IMR-90 (cell line): ENCODE data around the gene B3GALT6. TPM values are rescaled to one million over a fixed set of nuclear protein-coding genes. Genes with fewer than 3 reads are reported as not detected.

ENCODE experiments used
- ATAC-seq: fragments of 200-7000 bp; cut with Tn5 transposase; 2 replicates; pipeline ENCODE4 v1.9.1; 2020; ENCODE audit warnings: low read depth, mild to moderate bottlenecking, moderate library complexity
- BruUV-seq: library from RNA; stranded (reverse); fragments of 400-500 nt; replicated peaks from 2 replicates; lab custom pipeline; 2021; lab: Mats Ljungman, UMichigan
- CTCF ChIA-PET: fragments of 300-600 bp; formaldehyde crosslinking; extraction: SDS; loops from one replicate; lab custom pipeline; 2021; ENCODE audit warnings: antibody characterized with exemption; lab: Yijun Ruan, JAX
- POLR2A ChIA-PET: fragments of 300-600 bp; sonication (Branson Sonifier 250); formaldehyde crosslinking; loops from one replicate; lab custom pipeline; 2022; ENCODE audit warnings: antibody characterized with exemption; ENCODE audit not compliant: unreplicated experiment; lab: Charles Lee
- DNase-seq: peaks from one replicate; pipeline ENCODE4 v3.0.0; 2013
- H2AFZ ChIP-seq: replicated peaks from 2 replicates; pipeline ENCODE3; 2013; ENCODE audit warnings: low read length, mild to moderate bottlenecking; ENCODE audit not compliant: poor library complexity
- H2AK5ac ChIP-seq: 2 replicates; pipeline ENCODE4 v1.6.1; 2013; ENCODE audit warnings: low read depth, low read length, inconsistent platforms
- H2AK9ac ChIP-seq: replicated peaks from 2 replicates; pipeline ENCODE3; 2013; ENCODE audit warnings: mild to moderate bottlenecking, low read depth, low read length, moderate library complexity; ENCODE audit not compliant: poor library complexity
- H2BK120ac ChIP-seq: 2 replicates; pipeline ENCODE4 v1.6.1; 2013; ENCODE audit warnings: low read depth, low read length, inconsistent platforms
- H2BK15ac ChIP-seq: 3 replicates; pipeline ENCODE4 v1.6.1; 2013; ENCODE audit warnings: low read depth, low read length, inconsistent platforms
- H2BK20ac ChIP-seq: 2 replicates; pipeline ENCODE4 v1.6.1; 2013; ENCODE audit warnings: low read depth, mild to moderate bottlenecking, inconsistent platforms, low read length, moderate library complexity
- H2BK5ac ChIP-seq: 2 replicates; pipeline ENCODE4 v1.6.1; 2013; ENCODE audit warnings: mild to moderate bottlenecking, low read depth, low read length, inconsistent platforms; ENCODE audit not compliant: poor library complexity, severe bottlenecking
- H3K14ac ChIP-seq: replicated peaks from 2 replicates; pipeline ENCODE4 v1.6.1; 2013; ENCODE audit warnings: low read depth, low read length, inconsistent platforms
- H3K18ac ChIP-seq: 2 replicates; pipeline ENCODE4 v1.6.1; 2013; ENCODE audit warnings: low read depth, low read length, control low read depth
- H3K23ac ChIP-seq: 2 replicates; pipeline ENCODE4 v1.6.1; 2013; ENCODE audit warnings: low read depth, low read length, inconsistent platforms
- H3K27ac ChIP-seq: 2 replicates; pipeline ENCODE4 v1.5.1; 2013; ENCODE audit warnings: mild to moderate bottlenecking, control low read depth, low read length; ENCODE audit not compliant: insufficient read depth
- H3K27me3 ChIP-seq: 2 replicates; pipeline ENCODE4 v1.6.1; 2013; ENCODE audit warnings: low read length; ENCODE audit not compliant: control insufficient read depth, insufficient read depth
- H3K36me3 ChIP-seq: 2 replicates; pipeline ENCODE4 v1.6.1; 2013; ENCODE audit warnings: low read length, mixed read lengths; ENCODE audit not compliant: control insufficient read depth, insufficient read depth
- H3K4ac ChIP-seq: 2 replicates; pipeline ENCODE4 v1.6.1; 2013; ENCODE audit warnings: low read depth, low read length, inconsistent platforms
- H3K4me1 ChIP-seq: 2 replicates; pipeline ENCODE4 v1.6.1; 2013; ENCODE audit warnings: low read length, mixed read lengths; ENCODE audit not compliant: control insufficient read depth, insufficient read depth
- H3K4me2 ChIP-seq: 2 replicates; pipeline ENCODE4 v1.6.1; 2013; ENCODE audit warnings: low read depth, mild to moderate bottlenecking, control low read depth, low read length, moderate library complexity
- H3K4me3 ChIP-seq: 2 replicates; pipeline ENCODE4 v1.5.1; 2013; ENCODE audit warnings: low read depth, mild to moderate bottlenecking, control low read depth, low read length, moderate library complexity; ENCODE audit not compliant: insufficient read depth
- H3K56ac ChIP-seq: 2 replicates; pipeline ENCODE4 v1.6.1; 2013; ENCODE audit warnings: low read length, inconsistent platforms; ENCODE audit not compliant: insufficient read depth; ENCODE audit errors: extremely low read depth
- H3K79me1 ChIP-seq, 2 experiments: 2 replicates each; pipeline ENCODE4 v1.6.1; 2013; ENCODE audit warnings: low read length in 2 of 2, inconsistent platforms in 1 of 2, low read depth in 1 of 2
- H3K9ac ChIP-seq: 2 replicates; pipeline ENCODE4 v1.6.1; 2013; ENCODE audit warnings: low read depth, low read length, control low read depth
- H3K9me1 ChIP-seq: 2 replicates; pipeline ENCODE4 v1.6.1; 2013; ENCODE audit warnings: low read length, inconsistent platforms; ENCODE audit not compliant: insufficient read depth
- H3K9me3 ChIP-seq: 2 replicates; pipeline ENCODE4 v1.6.1; 2013; ENCODE audit warnings: low read length; ENCODE audit not compliant: control insufficient read depth, insufficient read depth
- H4K20me1 ChIP-seq: 2 replicates; pipeline ENCODE4 v1.6.1; 2013; ENCODE audit warnings: low read length, inconsistent platforms; ENCODE audit not compliant: insufficient read depth
- H4K5ac ChIP-seq: 2 replicates; pipeline ENCODE4 v1.6.1; 2013; ENCODE audit warnings: mild to moderate bottlenecking, low read depth, low read length, control low read depth
- H4K8ac ChIP-seq, 2 experiments: 2 replicates each; pipeline ENCODE4 v1.6.1; 2013; ENCODE audit warnings: low read depth in 2 of 2, low read length in 2 of 2, control low read depth in 1 of 2, inconsistent platforms in 1 of 2
- H4K91ac ChIP-seq: 2 replicates; pipeline ENCODE4 v1.6.1; 2013; ENCODE audit warnings: low read depth, low read length, inconsistent platforms; ENCODE audit not compliant: insufficient read depth
- BHLHE40 ChIP-seq: fragments of 150-350 bp; IDR thresholded peaks from 2 replicates; pipeline ENCODE4 v1.6.1; 2016; ENCODE audit warnings: mild to moderate bottlenecking, low read depth, low read length
- CEBPB ChIP-seq: IDR thresholded peaks from 2 replicates; pipeline ENCODE4 v1.6.1; 2012; ENCODE audit warnings: low read depth, low read length, improper control_type of control experiment
- CHD1 ChIP-seq: IDR thresholded peaks from 2 replicates; pipeline ENCODE4 v1.6.1; 2012; ENCODE audit warnings: low read depth, low read length, improper control_type of control experiment
- MXI1 ChIP-seq: IDR thresholded peaks from 2 replicates; pipeline ENCODE4 v1.6.1; 2012; ENCODE audit warnings: low read depth, mild to moderate bottlenecking, low read length, moderate library complexity, borderline replicate concordance
- NFE2L2 ChIP-seq: fragments of 150-350 bp; IDR thresholded peaks from 2 replicates; pipeline ENCODE4 v1.6.1; 2016; ENCODE audit warnings: low read depth, mild to moderate bottlenecking, low read length
- POLR2A ChIP-seq: IDR thresholded peaks from 2 replicates; pipeline ENCODE4 v1.6.1; 2012; ENCODE audit warnings: mild to moderate bottlenecking, low read depth, low read length
- RAD21 ChIP-seq: IDR thresholded peaks from 2 replicates; pipeline ENCODE4 v1.6.1; 2012; ENCODE audit warnings: low read length, improper control_type of control experiment
- RFX5 ChIP-seq: IDR thresholded peaks from 2 replicates; pipeline ENCODE4 v1.8.0; 2012; ENCODE audit warnings: low read depth, mild to moderate bottlenecking, low read length, moderate library complexity
- WGBS, 2 experiments: methylation state at CpG; one replicate each; pipeline versions ENCODE4 v1.1.5 to v1.1.7; 2013; ENCODE audit warnings: missing lambda C conversion rate in 2 of 2; ENCODE audit not compliant: insufficient read length in 1 of 2; ENCODE audit errors: extremely low coverage in 2 of 2; 5-methylcytosine and 5-hydroxymethylcytosine counted together
- dilution Hi-C: fragments of 300-500 bp; cut with HindIII; formaldehyde crosslinking; loops from one replicate; pipeline ENCODE4 v1.14.3; 2018; ENCODE audit warnings: low sequenced_read_pairs; ENCODE audit not compliant: unreplicated experiment
- in situ Hi-C: fragments of 300-500 bp; cut with MboI; formaldehyde crosslinking; loops from 3 replicates; pipeline ENCODE4 v1.14.3; 2019; ENCODE audit warnings: low sequenced_read_pairs, inconsistent platforms, mixed read lengths
- intact Hi-C: fragments of 100-400 bp; cut with micrococcal nuclease; formaldehyde crosslinking; loops from 2 replicates; pipeline ENCODE4 v1.10.0; 2022
- polyA plus RNA-seq, 3 experiments: library from polyadenylated mRNA; depleted of rRNA; stranded (reverse); fragments of >200 nt; gene quantifications; 2 replicates each; pipeline ENCODE4 v1.2.3, GENCODE V29; 2012; ENCODE audit warnings: low replicate concordance in 1 of 3
- total RNA-seq: library from RNA; depleted of rRNA; stranded (reverse); fragments of >200 nt; gene quantifications from 2 replicates; pipeline ENCODE4 v1.2.3, GENCODE V29; 2012
- TF ChIP-seq, protein P1 (sequence below): conservative IDR thresholded peaks from 2 replicates; pipeline ENCODE4 v1.5.1; 2012; ENCODE audit warnings: mild to moderate bottlenecking, low read depth, low read length, improper control_type of control experiment

B3GALT6 gene
- total and polyA plus RNA-seq, 2 of the 4 experiments (the other 2 are of a cell fraction), result 12.2 to 23.0 TPM

DNA sequence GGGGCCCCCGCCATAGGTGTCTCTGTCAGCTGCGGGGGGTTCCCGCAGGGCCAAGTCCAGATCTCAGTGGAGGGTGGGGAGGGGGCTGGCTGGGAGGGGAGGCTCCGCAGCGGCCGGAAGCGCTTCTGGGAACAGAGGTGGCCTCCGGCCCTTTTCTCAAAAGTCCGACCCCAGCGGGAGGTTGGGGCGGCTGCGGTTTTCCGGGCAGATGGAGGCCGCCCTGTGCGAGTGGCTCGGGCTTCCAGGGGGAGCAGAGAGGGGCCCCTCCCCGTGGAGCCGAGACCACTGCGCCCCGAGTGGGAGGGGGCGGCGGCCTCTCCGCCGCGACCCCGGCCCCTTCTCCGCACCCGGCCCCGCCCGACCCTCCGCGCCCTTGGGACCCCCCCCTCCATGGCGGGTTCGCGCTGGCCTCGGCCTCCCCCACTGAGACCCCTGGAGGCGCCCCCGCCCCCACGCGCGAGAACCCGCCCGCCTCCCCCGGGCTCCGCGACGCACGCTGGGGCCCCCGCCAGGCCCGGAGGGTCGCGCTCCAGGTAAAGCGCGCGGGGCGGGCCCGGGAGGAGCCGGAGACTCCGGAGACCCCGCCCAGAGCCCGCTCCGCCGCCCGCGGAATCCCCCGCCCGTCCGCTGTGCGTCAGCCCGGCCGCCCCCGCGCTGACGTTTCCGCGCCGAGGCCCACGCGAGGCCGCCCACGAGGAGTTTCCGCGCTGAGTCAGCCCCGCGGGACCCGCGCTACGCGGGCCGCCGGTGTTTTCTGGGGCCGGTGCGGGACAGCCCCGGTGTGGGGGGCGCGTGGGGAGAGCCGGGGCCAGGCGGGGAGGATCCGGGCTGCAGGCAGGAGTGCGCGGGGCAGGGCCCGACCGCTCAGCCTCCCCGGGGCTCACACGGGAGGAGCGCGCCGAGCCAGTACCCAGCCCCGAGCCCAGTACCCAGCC lies 30.9 kb upstream of the B3GALT6 start (continued):
- TF ChIP-seq NFE2L2 (peak; percentile 27; the same call in 1 of the 2 replicates), RFX5 (no peak), MXI1 (no peak), RAD21 (no peak)

DNA sequence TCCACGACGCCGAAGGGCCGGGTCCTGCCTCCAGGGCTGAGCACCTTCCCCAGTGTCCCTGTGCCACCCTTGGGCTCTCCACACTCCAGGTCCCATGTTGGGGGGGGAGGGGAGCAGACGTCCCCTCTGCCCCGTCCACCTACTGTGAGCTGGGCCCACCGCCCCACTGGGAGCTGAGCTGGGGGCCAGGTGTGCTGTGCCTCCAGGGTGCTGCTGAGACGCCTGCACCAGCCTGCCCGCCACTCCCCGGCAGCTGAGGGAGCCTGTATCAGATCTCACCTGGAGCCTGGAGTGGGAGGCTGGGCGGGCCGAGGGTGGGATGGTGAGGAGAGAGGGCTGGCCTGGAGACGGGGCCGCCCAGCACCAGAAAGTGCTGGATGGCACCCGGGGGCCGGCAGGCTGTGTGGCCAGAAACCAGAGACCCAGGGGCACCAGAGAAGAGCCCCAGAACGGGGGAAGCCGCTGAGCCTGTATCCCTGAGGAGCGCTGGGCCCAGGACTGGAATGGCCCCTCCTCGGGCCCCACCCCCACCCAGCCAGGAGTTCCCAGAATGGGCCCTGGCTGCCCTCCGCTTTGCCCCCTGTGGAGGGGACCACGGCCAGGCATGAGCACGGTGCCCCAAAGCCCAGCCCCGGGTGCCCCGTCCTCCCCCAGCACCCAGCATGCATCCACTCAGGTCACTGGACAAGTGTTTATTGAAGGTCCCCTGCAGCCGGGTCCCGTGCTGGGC lies 29.0 kb upstream of the B3GALT6 start:
- no peak for DNase-seq
- dilution Hi-C loops, result no loop called here
- peak overlapping the region; percentile 16 for H2AK9ac ChIP-seq
- H3K79me1 ChIP-seq, result no peaks in the 10 kb centered on the region
- no peak overlapping the region for H3K18ac ChIP-seq
- no peak overlapping the region for H2BK15ac ChIP-seq
- no peak overlapping the region for H2BK5ac ChIP-seq
- H2AFZ ChIP-seq, result no peak overlapping the region
- intact Hi-C loops, result no loop called here
- no peak overlapping the region for H4K91ac ChIP-seq
- ATAC-seq, result no peak
- no peak overlapping the region for H3K56ac ChIP-seq
- CTCF ChIA-PET, result no interaction called here
- POLR2A ChIA-PET, result no interaction called here
- in situ Hi-C loops, result no loop called here
- no TSS peak for BruUV-seq
- H3K14ac ChIP-seq, result no peak overlapping the region
- H4K20me1 ChIP-seq, result no peaks in the 10 kb centered on the region
- H4K5ac ChIP-seq, result no peak overlapping the region
- no peak overlapping the region for H3K9ac ChIP-seq
- no peak overlapping the region for H4K8ac ChIP-seq
- no peaks in the 10 kb centered on the region for H3K9me1 ChIP-seq
- no peak overlapping the region for H2BK20ac ChIP-seq
- no peak overlapping the region for H3K4me3 ChIP-seq
- no peak overlapping the region for H3K4ac ChIP-seq
- no peaks in the 10 kb centered on the region; the same call in 1 of the 2 replicates for H3K27me3 ChIP-seq
- no peak overlapping the region for H2BK120ac ChIP-seq
- TF ChIP-seq RAD21, result no peak
- no peak for TF ChIP-seq CHD1
- TF ChIP-seq BHLHE40, result no peak
- no peak for TF ChIP-seq POLR2A
- no peak for TF ChIP-seq RFX5
- no peak for TF ChIP-seq CEBPB
- TF ChIP-seq, protein P1, sequence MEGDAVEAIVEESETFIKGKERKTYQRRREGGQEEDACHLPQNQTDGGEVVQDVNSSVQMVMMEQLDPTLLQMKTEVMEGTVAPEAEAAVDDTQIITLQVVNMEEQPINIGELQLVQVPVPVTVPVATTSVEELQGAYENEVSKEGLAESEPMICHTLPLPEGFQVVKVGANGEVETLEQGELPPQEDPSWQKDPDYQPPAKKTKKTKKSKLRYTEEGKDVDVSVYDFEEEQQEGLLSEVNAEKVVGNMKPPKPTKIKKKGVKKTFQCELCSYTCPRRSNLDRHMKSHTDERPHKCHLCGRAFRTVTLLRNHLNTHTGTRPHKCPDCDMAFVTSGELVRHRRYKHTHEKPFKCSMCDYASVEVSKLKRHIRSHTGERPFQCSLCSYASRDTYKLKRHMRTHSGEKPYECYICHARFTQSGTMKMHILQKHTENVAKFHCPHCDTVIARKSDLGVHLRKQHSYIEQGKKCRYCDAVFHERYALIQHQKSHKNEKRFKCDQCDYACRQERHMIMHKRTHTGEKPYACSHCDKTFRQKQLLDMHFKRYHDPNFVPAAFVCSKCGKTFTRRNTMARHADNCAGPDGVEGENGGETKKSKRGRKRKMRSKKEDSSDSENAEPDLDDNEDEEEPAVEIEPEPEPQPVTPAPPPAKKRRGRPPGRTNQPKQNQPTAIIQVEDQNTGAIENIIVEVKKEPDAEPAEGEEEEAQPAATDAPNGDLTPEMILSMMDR, result no peak
- H3K4me2 ChIP-seq, result no peak overlapping the region
- 80% methylated on average over 3 of the region's 27 CpGs; no CpG with 5 or more reads in 1 of the 2 experiments for WGBS, 2 experiments
- no peaks in the 10 kb centered on the region for H3K9me3 ChIP-seq
- H3K4me1 ChIP-seq, result peaks cover 3% of the 10 kb centered on the region; the same call in 1 of the 2 replicates
- H3K27ac ChIP-seq, result no peak overlapping the region
- no peak overlapping the region for H2AK5ac ChIP-seq
- no peak overlapping the region for H3K23ac ChIP-seq
- no peaks in the 10 kb centered on the region for H3K36me3 ChIP-seq
